Measurements from ENCODE around the gene MGAT5. TPM values are rescaled to one million over a fixed set of nuclear protein-coding genes. Genes with fewer than 3 reads are reported as not detected.

MGAT5 gene
- total and polyA plus RNA-seq, 5 experiments from 2014 or later = 3.6 to 61.1 (median 5.8) TPM

- POLR2A ChIA-PET = no interaction called here
- Mint-ChIP-seq H3K9me3 (no peaks in the 10 kb centered on the region), H3K27ac (no peak overlapping the region), H3K4me1 (peaks cover 0 to 2% (median under 1%) of the 10 kb centered on the region in 4 donors), H3K36me3 (peaks cover 0 to 2% (median 0%) of the 10 kb centered on the region in 3 donors), H3K27me3 (no peaks in the 10 kb centered on the region), H3K4me3 (no peak overlapping the region)
- DNase-seq (no peak), ATAC-seq (no peak)
Observed at GRCh38 chr2:134457765-134458472, 204.0 kb downstream of the MGAT5 start.

GRCh38 chr2:134458473-134458853, 204.6 kb downstream of the MGAT5 start:
- POLR2A ChIA-PET = no interaction called here
- DNase-seq (no peak), ATAC-seq (no peak)
- Mint-ChIP-seq H3K9me3 (no peaks in the 10 kb centered on the region), H3K36me3 (peaks cover 0 to 2% (median 0%) of the 10 kb centered on the region in 3 donors), H3K4me3 (no peak overlapping the region), H3K27me3 (no peaks in the 10 kb centered on the region), H3K27ac (no peak overlapping the region), H3K4me1 (peaks cover 0 to 2% (median under 1%) of the 10 kb centered on the region in 4 donors)

- H3K27ac Mint-ChIP-seq = no peak overlapping the region
- DNase-seq (no peak), ATAC-seq (no peak)
- peaks cover 0 to 2% (median under 1%) of the 10 kb centered on the region in 4 donors for H3K4me1 Mint-ChIP-seq
- H3K27me3 Mint-ChIP-seq = no peaks in the 10 kb centered on the region
- POLR2A ChIA-PET = no interaction called here
- H3K9me3 Mint-ChIP-seq = no peaks in the 10 kb centered on the region
- no peak overlapping the region for H3K4me3 Mint-ChIP-seq
- peaks cover 0 to 2% (median 0%) of the 10 kb centered on the region in 3 donors for H3K36me3 Mint-ChIP-seq
Observed at GRCh38 chr2:134458950-134459349, 205.1 kb downstream of the MGAT5 start.

GRCh38 chr2:134459706-134460406, 206.0 kb downstream of the MGAT5 start:
- Mint-ChIP-seq H3K36me3 (peaks cover 0 to 2% (median 0%) of the 10 kb centered on the region in 3 donors), H3K27me3 (no peaks in the 10 kb centered on the region), H3K4me3 (no peak overlapping the region), H3K4me1 (peaks cover 0 to 2% (median under 1%) of the 10 kb centered on the region in 4 donors), H3K27ac (no peak overlapping the region), H3K9me3 (no peaks in the 10 kb centered on the region)
- ATAC-seq (no peak), DNase-seq (no peak)
- POLR2A ChIA-PET = no interaction called here

GRCh38 chr2:134460583-134460998, 206.7 kb downstream of the MGAT5 start:
- peak in 5 of 10 donors; percentile 13 to 38 (median 21) for DNase-seq
- POLR2A ChIA-PET = no interaction called here
- no peaks in the 10 kb centered on the region for H3K27me3 Mint-ChIP-seq

GRCh38 chr2:134461511-134461910, 207.6 kb downstream of the MGAT5 start:
- peak overlapping the region in 1 of 10 donors; percentile 76 for H3K27ac Mint-ChIP-seq
- no peaks in the 10 kb centered on the region for H3K36me3 Mint-ChIP-seq
- DNase-seq (no peak), ATAC-seq (no peak)
- H3K4me3 Mint-ChIP-seq = no peak overlapping the region
- no peaks in the 10 kb centered on the region for H3K9me3 Mint-ChIP-seq
- H3K27me3 Mint-ChIP-seq = no peaks in the 10 kb centered on the region
- peaks cover 0 to 9% (median under 1%) of the 10 kb centered on the region in 4 donors for H3K4me1 Mint-ChIP-seq
- POLR2A ChIA-PET = no interaction called here

More at GRCh38 chr2:134460583-134460998, 206.7 kb downstream of the MGAT5 start:
- peak in 1 of 2 donors; percentile 54 for ATAC-seq
- Mint-ChIP-seq H3K27ac (peak overlapping the region in 1 of 10 donors; percentile 76), H3K4me1 (peaks cover 0 to 2% (median under 1%) of the 10 kb centered on the region in 4 donors), H3K36me3 (no peaks in the 10 kb centered on the region), H3K9me3 (no peaks in the 10 kb centered on the region), H3K4me3 (no peak overlapping the region)

- Mint-ChIP-seq H3K4me3 (no peak overlapping the region), H3K4me1 (peaks cover 0 to 11% (median under 1%) of the 10 kb centered on the region in 4 donors), H3K27ac (peak overlapping the region in 1 of 10 donors; percentile 2), H3K9me3 (no peaks in the 10 kb centered on the region), H3K27me3 (no peaks in the 10 kb centered on the region), H3K36me3 (no peaks in the 10 kb centered on the region)
- ATAC-seq (no peak), DNase-seq (no peak)
- POLR2A ChIA-PET = no interaction called here
Observed at GRCh38 chr2:134462275-134462674, 208.4 kb downstream of the MGAT5 start.

GRCh38 chr2:134462791-134463698, 209.2 kb downstream of the MGAT5 start:
- Mint-ChIP-seq H3K27ac (no peak overlapping the region), H3K4me1 (peaks cover 0 to 13% (median under 1%) of the 10 kb centered on the region in 4 donors), H3K4me3 (no peak overlapping the region), H3K9me3 (no peaks in the 10 kb centered on the region), H3K36me3 (no peaks in the 10 kb centered on the region), H3K27me3 (no peaks in the 10 kb centered on the region)
- ATAC-seq (no peak), DNase-seq (no peak)
- POLR2A ChIA-PET = no interaction called here

- no peaks in the 10 kb centered on the region for H3K27me3 Mint-ChIP-seq
- H3K4me3 Mint-ChIP-seq = no peak overlapping the region
- H3K36me3 Mint-ChIP-seq = no peaks in the 10 kb centered on the region
- POLR2A ChIA-PET = no interaction called here
- ATAC-seq (no peak), DNase-seq (no peak)
- no peak overlapping the region for H3K27ac Mint-ChIP-seq
- H3K4me1 Mint-ChIP-seq = peaks cover 0 to 19% (median under 1%) of the 10 kb centered on the region in 4 donors
- no peaks in the 10 kb centered on the region for H3K9me3 Mint-ChIP-seq
Observed at GRCh38 chr2:134463699-134464022, 209.8 kb downstream of the MGAT5 start.

- Mint-ChIP-seq H3K4me3 (no peak overlapping the region), H3K27ac (peak overlapping the region in 1 of 10 donors; percentile 15), H3K9me3 (no peaks in the 10 kb centered on the region), H3K36me3 (no peaks in the 10 kb centered on the region), H3K27me3 (no peaks in the 10 kb centered on the region), H3K4me1 (peaks cover 0 to 28% (median 0%) of the 10 kb centered on the region in 4 donors)
- POLR2A ChIA-PET = no interaction called here
- no peak for DNase-seq
- ATAC-seq = no peak
Observed at GRCh38 chr2:134465228-134466105, 211.6 kb downstream of the MGAT5 start.

GRCh38 chr2:134466141-134466540, 212.3 kb downstream of the MGAT5 start:
- ATAC-seq (no peak), DNase-seq (peak in 3 of 10 donors; percentile 11 to 25 (median 15))
- H3K27ac Mint-ChIP-seq = peak overlapping the region in 1 of 10 donors; percentile 15
- H3K4me3 Mint-ChIP-seq = no peak overlapping the region
- POLR2A ChIA-PET = no interaction called here
- H3K9me3 Mint-ChIP-seq = peaks cover 0 to under 1% (median 0%) of the 10 kb centered on the region in 9 donors
- peaks cover 0 to 26% (median 0%) of the 10 kb centered on the region in 4 donors for H3K4me1 Mint-ChIP-seq
- no peaks in the 10 kb centered on the region for H3K36me3 Mint-ChIP-seq
- H3K27me3 Mint-ChIP-seq = no peaks in the 10 kb centered on the region

GRCh38 chr2:134468164-134468563, 214.3 kb downstream of the MGAT5 start:
- Mint-ChIP-seq H3K4me3 (no peak overlapping the region), H3K9me3 (peaks cover 4 to 17% (median 11%) of the 10 kb centered on the region in 9 donors), H3K27ac (peak overlapping the region in 1 of 10 donors; percentile 89), H3K4me1 (peaks cover 0 to 26% (median 0%) of the 10 kb centered on the region in 4 donors), H3K36me3 (peaks cover 0 to 14% (median 0%) of the 10 kb centered on the region in 3 donors), H3K27me3 (no peaks in the 10 kb centered on the region)
- no peak for ATAC-seq
- peak in 1 of 10 donors; percentile 16 for DNase-seq
- POLR2A ChIA-PET = no interaction called here

Measured in naive thymus-derived CD8-positive, alpha-beta T cell (primary cell).